Heart left ventricle (tissue), 16 donors: ENCODE results near the gene CPLANE1. TPM values are rescaled to one million over a fixed set of nuclear protein-coding genes. Genes with fewer than 3 reads are reported as not detected.
"Not testable (repeated sequence)": the region's sequence is repeated elsewhere in the genome, so short reads cannot be mapped to it uniquely, and the experiment has no call there.

Experiments used
- ATAC-seq, 4 donors: fragments of 200-7000 bp; cut with Tn5 transposase; one replicate each; pipeline ENCODE4 v1.9.1; 2020 to 2022; ENCODE audit warnings: moderate library complexity in 4 of 4, mild to moderate bottlenecking in 3 of 4, moderate number of reproducible peaks in 1 of 4
- DNase-seq, 5 donors: peaks; one replicate each; pipeline ENCODE4 v3.0.0-alpha.2; 2020
- H3K27ac ChIP-seq, 12 donors: fragments of 200-600 bp; sonication (generic) in 4 of 12; one replicate each; pipeline versions ENCODE4 v1.5.0 to v1.8.0; 2016 to 2022; ENCODE audit warnings: mild to moderate bottlenecking in 2 of 12
- H3K27me3 ChIP-seq, 9 donors: fragments of 200-600 bp; sonication (generic) in 2 of 9; one replicate each; pipeline versions ENCODE4 v1.5.1 to v1.8.0; 2016 to 2022; ENCODE audit warnings: mild to moderate bottlenecking in 3 of 9
- H3K36me3 ChIP-seq, 9 donors: fragments of 200-600 bp; sonication (generic) in 2 of 9; one replicate each; pipeline versions ENCODE4 v1.5.0 to v1.8.0; 2018 to 2022; ENCODE audit warnings: mild to moderate bottlenecking in 2 of 9
- H3K4me1 ChIP-seq, 12 donors: fragments of 200-600 bp; sonication (generic) in 4 of 12; one replicate each; pipeline versions ENCODE4 v1.5.0 to v1.8.0; 2016 to 2022; ENCODE audit warnings: mild to moderate bottlenecking in 3 of 12
- H3K4me3 ChIP-seq, 12 donors: fragments of 200-600 bp; sonication (generic) in 4 of 12; one replicate each; pipeline versions ENCODE4 v1.5.0 to v1.8.0; 2017 to 2022; ENCODE audit warnings: mild to moderate bottlenecking in 9 of 12, moderate library complexity in 4 of 12
- H3K9me3 ChIP-seq, 12 donors: fragments of 200-600 bp; sonication (generic) in 4 of 12; one replicate each; pipeline versions ENCODE4 v1.5.0 to v1.8.0; 2016 to 2022; ENCODE audit warnings: mild to moderate bottlenecking in 1 of 12
- CTCF ChIP-seq, 12 donors: fragments of 200-600 bp; sonication (generic) in 4 of 12; IDR thresholded peaks; one replicate each; pipeline versions ENCODE4 v1.5.0 to v1.8.0; 2018 to 2022; ENCODE audit warnings: antibody characterized with exemption in 12 of 12, mild to moderate bottlenecking in 5 of 12
- POLR2A ChIP-seq, 2 donors: fragments of 450-650 bp; IDR thresholded peaks; one replicate each; pipeline ENCODE4 v1.6.1; 2017; ENCODE audit warnings: antibody characterized with exemption in 2 of 2, mild to moderate bottlenecking in 2 of 2, moderate library complexity in 2 of 2
- WGBS, 4 donors: extraction: QIAGEN DNeasy Blood & Tissue Kit in 2 of 4; methylation state at CpG; one replicate each; pipeline versions ENCODE4 v1.1.5 to v1.1.7; 2013 to 2018; 5-methylcytosine and 5-hydroxymethylcytosine counted together
- intact Hi-C, 10 donors: fragments of 100-400 bp; cut with DNase I; formaldehyde crosslinking; loops; one replicate each; pipeline versions ENCODE4 v1.11.1 to v1.14.2; 2022
- polyA plus RNA-seq, 2 donors: library from polyadenylated mRNA; stranded (reverse); fragments of 200-250 nt; gene quantifications; one replicate each; pipeline ENCODE4 v1.2.3, GENCODE V29; 2013
- total RNA-seq, 9 donors: library from RNA; depleted of rRNA in 2 of 9; stranded (reverse); fragments of >200 nt in 2 of 9; fragmentation: NEBNext Ultra II Directional in 3 of 9; extraction: Animal tissue kit (Norgen Biotek cat#: 25700) in 3 of 9; gene quantifications; one replicate each; pipeline versions ENCODE4 v1.1.0 to v1.2.4, GENCODE V29; 2016 to 2023
- donor health status: ischemic (EF 13 %, LVEDD 7.1; RV severe dilation, severe dysfunction).
- donor health status: healthy with polysubstance abuse.
- donor health status: DM: no; HTN: yes; CAD: no.
- donor health status: DM: no; HTN: no; CAD: no.
- donor health status: ischemic (EF 25% LVEDD 6.9; RV normal size, moderate dysfunction).
- donor health status: ischemic (EF 25% LVEDD 5.7; RV mildly dilated, moderate dysfunction).
- donor health status: healthy.
- donor health status: DM: yes; HTN: yes; CAD: no.
- donor health status: ischemic (EF 35%, LVEDD 5.7; RV mildly dilated, moderate dysfunction).
- donor health status: nonischemic (EF 11% LVEDD 7.7; RV severe dilation, severe dysfunction).
- donor health status: DM: yes; HTN: yes; CAD: no.
- donor health status: PGD.
- donor health status: ischemic (EF 29% LVEDD 5.4; RV normal size, mild dysfunction).
- donor health status: nonischemic (EF 23%, LVEDD 6.1; RV moderate dilation, normal function).

Gene CPLANE1
- total and polyA plus RNA-seq, 11 donors = 2.6 to 13.2 (median 9.3) TPM

- Histone ChIP-seq H3K36me3 (no peaks in the 10 kb centered on the region), H3K4me1 (no peaks in the 10 kb centered on the region), H3K9me3 (peaks cover 0 to 13% (median 0%) of the 10 kb centered on the region in 12 donors), H3K4me3 (no peak overlapping the region), H3K27ac (no peak overlapping the region), H3K27me3 (no peaks in the 10 kb centered on the region)
- intact Hi-C loops = no loop called here
- ATAC-seq (no peak), DNase-seq (no peak)
- WGBS, 4 donors = 56 to 80% (median 75%) methylated on average over 1 of the region's 1 CpG
- TF ChIP-seq CTCF (IDR thresholded peaks at IDR 0.05) (no peak), POLR2A (IDR thresholded peaks at IDR 0.05) (no peak)
These were observed 23.3 kb upstream of the CPLANE1 start for GRCh38 chr5:37272511-37272910.

GRCh38 chr5:37268100-37268499 is 18.9 kb upstream of the CPLANE1 start:
- H3K4me3 ChIP-seq, H3K4me1 ChIP-seq, H3K27ac ChIP-seq, H3K27me3 ChIP-seq, H3K36me3 ChIP-seq, DNase-seq, ATAC-seq, intact Hi-C loops: not testable (repeated sequence)
- peaks cover 0 to 13% (median 0%) of the 10 kb centered on the region in 12 donors for H3K9me3 ChIP-seq

- Histone ChIP-seq H3K4me1 (no peaks in the 10 kb centered on the region), H3K4me3 (no peak overlapping the region), H3K36me3 (peaks cover 0 to 4% (median 0%) of the 10 kb centered on the region in 9 donors), H3K27me3 (no peaks in the 10 kb centered on the region), H3K9me3 (peaks cover 0 to 14% (median 0%) of the 10 kb centered on the region in 12 donors), H3K27ac (no peak overlapping the region)
- TF ChIP-seq POLR2A (IDR thresholded peaks at IDR 0.05) (no peak), CTCF (IDR thresholded peaks at IDR 0.05) (no peak)
- 89 to 93% (median 92%) methylated on average over 4 of the region's 4 CpGs for WGBS, 4 donors
- no peak for ATAC-seq
- intact Hi-C loops = no loop called here
- DNase-seq = no peak
These were observed 6.7 kb upstream of the CPLANE1 start for GRCh38 chr5:37255774-37256358.

GRCh38 chr5:37254581-37254980 is 5.4 kb upstream of the CPLANE1 start:
- peaks cover 0 to 12% (median 0%) of the 10 kb centered on the region in 12 donors for H3K9me3 ChIP-seq
- H3K27me3 ChIP-seq = no peaks in the 10 kb centered on the region
- peaks cover 0 to 4% (median 0%) of the 10 kb centered on the region in 9 donors for H3K36me3 ChIP-seq
- no peak overlapping the region for H3K27ac ChIP-seq
- no peak overlapping the region for H3K4me3 ChIP-seq
- no peak for ATAC-seq
- intact Hi-C loops = no loop called here
- TF ChIP-seq POLR2A (IDR thresholded peaks at IDR 0.05) (no peak), CTCF (IDR thresholded peaks at IDR 0.05) (no peak)
- peaks cover 0 to 5% (median 1%) of the 10 kb centered on the region in 12 donors for H3K4me1 ChIP-seq
- 96 to 100% (median 97%) methylated on average over 1 of the region's 1 CpG for WGBS, 4 donors
- no peak for DNase-seq

- Histone ChIP-seq H3K27ac (no peak overlapping the region), H3K9me3 (peaks cover 0 to 11% (median 0%) of the 10 kb centered on the region in 12 donors), H3K27me3 (no peaks in the 10 kb centered on the region), H3K36me3 (peaks cover 0 to 4% (median 0%) of the 10 kb centered on the region in 9 donors), H3K4me1 (peaks cover 0 to 26% (median 18%) of the 10 kb centered on the region in 12 donors), H3K4me3 (no peak overlapping the region)
- intact Hi-C loops = no loop called here
- no peak for TF ChIP-seq POLR2A (IDR thresholded peaks at IDR 0.05)
- TF ChIP-seq CTCF (IDR thresholded peaks at IDR 0.05) = no peak
- ATAC-seq (no peak), DNase-seq (no peak)
These were observed 2.5 kb upstream of the CPLANE1 start for GRCh38 chr5:37251665-37252064.
